Left forelimb (tissue), 1 donor: ENCODE data around the gene PGS1.
A peak's percentile ranks its signal among the peaks of the same experiment; 100 is the strongest.
"Not testable (repeated sequence)": the region's sequence is repeated elsewhere in the genome, so short reads cannot be mapped to it uniquely, and the experiment has no call there.

Experiments used
- DNase-seq: peaks from one replicate; pipeline ENCODE4 v3.0.0-alpha.2; 2018; ENCODE audit warnings: low spot score

The PGS1 gene

GRCh38 chr17:78378225-78379130, at the start of gene PGS1:
PGS1 (plus strand) TSS chr17:78378649; CDS start chr17:78378666, 17 bp downstream.
- DNase-seq: peak; percentile 89

GRCh38 chr17:78329263-78330059, 49.0 kb upstream of the PGS1 start:
- no peak for DNase-seq

GRCh38 chr17:78330570-78331224, 47.8 kb upstream of the PGS1 start:
- no peak for DNase-seq

GRCh38 chr17:78331355-78331754, 47.1 kb upstream of the PGS1 start:
- not testable (repeated sequence) for DNase-seq

GRCh38 chr17:78332991-78333390, 45.5 kb upstream of the PGS1 start:
- no peak for DNase-seq

- no peak for DNase-seq
Measured at GRCh38 chr17:78335209-78335608, 43.2 kb upstream of the PGS1 start.

- DNase-seq: no peak
Measured at GRCh38 chr17:78337244-78338109, 41.0 kb upstream of the PGS1 start.

GRCh38 chr17:78338486-78339259, 39.8 kb upstream of the PGS1 start:
- DNase-seq: no peak

GRCh38 chr17:78340183-78340955, 38.1 kb upstream of the PGS1 start:
- DNase-seq: no peak

- DNase-seq: peak; percentile 88
Measured at GRCh38 chr17:78341559-78342448, 36.6 kb upstream of the PGS1 start.

GRCh38 chr17:78342449-78343186, 35.8 kb upstream of the PGS1 start:
- peak; percentile 87 for DNase-seq

- DNase-seq: peak; percentile 87
Measured at GRCh38 chr17:78343187-78343542, 35.3 kb upstream of the PGS1 start.

GRCh38 chr17:78343543-78344201, 34.8 kb upstream of the PGS1 start:
- DNase-seq: no peak

GRCh38 chr17:78344666-78345065, 33.8 kb upstream of the PGS1 start:
- DNase-seq: no peak

- no peak for DNase-seq
Measured at GRCh38 chr17:78345172-78345571, 33.3 kb upstream of the PGS1 start.

GRCh38 chr17:78345791-78346494, 32.5 kb upstream of the PGS1 start:
- no peak for DNase-seq
